Heart left ventricle (tissue), 16 donors: ENCODE data around the gene ZBTB20. TPM values are rescaled to one million over a fixed set of nuclear protein-coding genes. Genes with fewer than 3 reads are reported as not detected.
"Not testable (repeated sequence)": the region's sequence is repeated elsewhere in the genome, so short reads cannot be mapped to it uniquely, and the experiment has no call there.

Source experiments
- ATAC-seq, 4 donors: fragments of 200-7000 bp; cut with Tn5 transposase; one replicate each; pipeline ENCODE4 v1.9.1; 2020 to 2022; ENCODE audit warnings: moderate library complexity in 4 of 4, mild to moderate bottlenecking in 3 of 4, moderate number of reproducible peaks in 1 of 4
- DNase-seq, 5 donors: peaks; one replicate each; pipeline ENCODE4 v3.0.0-alpha.2; 2020
- H3K27ac ChIP-seq, 12 donors: fragments of 200-600 bp; sonication (generic) in 4 of 12; one replicate each; pipeline versions ENCODE4 v1.5.0 to v1.8.0; 2016 to 2022; ENCODE audit warnings: mild to moderate bottlenecking in 2 of 12
- H3K27me3 ChIP-seq, 9 donors: fragments of 200-600 bp; sonication (generic) in 2 of 9; one replicate each; pipeline versions ENCODE4 v1.5.1 to v1.8.0; 2016 to 2022; ENCODE audit warnings: mild to moderate bottlenecking in 3 of 9
- H3K36me3 ChIP-seq, 9 donors: fragments of 200-600 bp; sonication (generic) in 2 of 9; one replicate each; pipeline versions ENCODE4 v1.5.0 to v1.8.0; 2018 to 2022; ENCODE audit warnings: mild to moderate bottlenecking in 2 of 9
- H3K4me1 ChIP-seq, 12 donors: fragments of 200-600 bp; sonication (generic) in 4 of 12; one replicate each; pipeline versions ENCODE4 v1.5.0 to v1.8.0; 2016 to 2022; ENCODE audit warnings: mild to moderate bottlenecking in 3 of 12
- H3K4me3 ChIP-seq, 12 donors: fragments of 200-600 bp; sonication (generic) in 4 of 12; one replicate each; pipeline versions ENCODE4 v1.5.0 to v1.8.0; 2017 to 2022; ENCODE audit warnings: mild to moderate bottlenecking in 9 of 12, moderate library complexity in 4 of 12
- H3K9me3 ChIP-seq, 12 donors: fragments of 200-600 bp; sonication (generic) in 4 of 12; one replicate each; pipeline versions ENCODE4 v1.5.0 to v1.8.0; 2016 to 2022; ENCODE audit warnings: mild to moderate bottlenecking in 1 of 12
- CTCF ChIP-seq, 12 donors: fragments of 200-600 bp; sonication (generic) in 4 of 12; IDR thresholded peaks; one replicate each; pipeline versions ENCODE4 v1.5.0 to v1.8.0; 2018 to 2022; ENCODE audit warnings: antibody characterized with exemption in 12 of 12, mild to moderate bottlenecking in 5 of 12
- POLR2A ChIP-seq, 2 donors: fragments of 450-650 bp; IDR thresholded peaks; one replicate each; pipeline ENCODE4 v1.6.1; 2017; ENCODE audit warnings: antibody characterized with exemption in 2 of 2, mild to moderate bottlenecking in 2 of 2, moderate library complexity in 2 of 2
- WGBS, 4 donors: extraction: QIAGEN DNeasy Blood & Tissue Kit in 2 of 4; methylation state at CpG; one replicate each; pipeline versions ENCODE4 v1.1.5 to v1.1.7; 2013 to 2018; 5-methylcytosine and 5-hydroxymethylcytosine counted together
- intact Hi-C, 10 donors: fragments of 100-400 bp; cut with DNase I; formaldehyde crosslinking; loops; one replicate each; pipeline versions ENCODE4 v1.11.1 to v1.14.2; 2022
- polyA plus RNA-seq, 2 donors: library from polyadenylated mRNA; stranded (reverse); fragments of 200-250 nt; gene quantifications; one replicate each; pipeline ENCODE4 v1.2.3, GENCODE V29; 2013
- total RNA-seq, 9 donors: library from RNA; depleted of rRNA in 2 of 9; stranded (reverse); fragments of >200 nt in 2 of 9; fragmentation: NEBNext Ultra II Directional in 3 of 9; extraction: Animal tissue kit (Norgen Biotek cat#: 25700) in 3 of 9; gene quantifications; one replicate each; pipeline versions ENCODE4 v1.1.0 to v1.2.4, GENCODE V29; 2016 to 2023
- donor health status: ischemic (EF 13 %, LVEDD 7.1; RV severe dilation, severe dysfunction).
- donor health status: healthy with polysubstance abuse.
- donor health status: DM: no; HTN: yes; CAD: no.
- donor health status: DM: no; HTN: no; CAD: no.
- donor health status: ischemic (EF 25% LVEDD 6.9; RV normal size, moderate dysfunction).
- donor health status: ischemic (EF 25% LVEDD 5.7; RV mildly dilated, moderate dysfunction).
- donor health status: healthy.
- donor health status: DM: yes; HTN: yes; CAD: no.
- donor health status: ischemic (EF 35%, LVEDD 5.7; RV mildly dilated, moderate dysfunction).
- donor health status: nonischemic (EF 11% LVEDD 7.7; RV severe dilation, severe dysfunction).
- donor health status: DM: yes; HTN: yes; CAD: no.
- donor health status: PGD.
- donor health status: ischemic (EF 29% LVEDD 5.4; RV normal size, mild dysfunction).
- donor health status: nonischemic (EF 23%, LVEDD 6.1; RV moderate dilation, normal function).

The ZBTB20 gene
- total and polyA plus RNA-seq, 11 donors: 6.2 to 109 (median 77.3) TPM

- intact Hi-C loops: no loop called here
- 94 to 98% (median 98%) methylated on average over 1 of the region's 1 CpG for WGBS, 4 donors
- H3K4me3 ChIP-seq: no peak overlapping the region
- no peak overlapping the region for H3K27ac ChIP-seq
- no peaks in the 10 kb centered on the region for H3K27me3 ChIP-seq
- ATAC-seq (no peak), DNase-seq (no peak)
- TF ChIP-seq POLR2A (IDR thresholded peaks at IDR 0.05) (no peak), CTCF (IDR thresholded peaks at IDR 0.05) (no peak)
- peaks cover 0 to 5% (median 0%) of the 10 kb centered on the region in 12 donors for H3K9me3 ChIP-seq
- peaks cover 0 to 8% (median 2%) of the 10 kb centered on the region in 12 donors for H3K4me1 ChIP-seq
- no peaks in the 10 kb centered on the region for H3K36me3 ChIP-seq
Measured at GRCh38 chr3:114680299-114680698, 466.8 kb downstream of the ZBTB20 start.

- intact Hi-C loops, H3K9me3 ChIP-seq, H3K36me3 ChIP-seq, H3K27me3 ChIP-seq, H3K4me1 ChIP-seq, H3K4me3 ChIP-seq, H3K27ac ChIP-seq, ATAC-seq, DNase-seq: not testable (repeated sequence)
- WGBS, 4 donors: 96 to 99% (median 98%) methylated on average over 3 of the region's 3 CpGs
Measured at GRCh38 chr3:114679773-114680172, 467.3 kb downstream of the ZBTB20 start.

- no peak for TF ChIP-seq POLR2A (IDR thresholded peaks at IDR 0.05)
- no peak for TF ChIP-seq CTCF (IDR thresholded peaks at IDR 0.05)
- H3K27me3 ChIP-seq: no peaks in the 10 kb centered on the region
- ATAC-seq: no peak
- H3K9me3 ChIP-seq: peaks cover 0 to 5% (median 0%) of the 10 kb centered on the region in 12 donors
- H3K36me3 ChIP-seq: no peaks in the 10 kb centered on the region
- no peak overlapping the region for H3K4me3 ChIP-seq
- no peak overlapping the region for H3K27ac ChIP-seq
- no peak for DNase-seq
- intact Hi-C loops: no loop called here
- WGBS, 4 donors: 78 to 89% (median 79%) methylated on average over 4 of the region's 4 CpGs
- peaks cover 0 to 10% (median 4%) of the 10 kb centered on the region in 12 donors for H3K4me1 ChIP-seq
Measured at GRCh38 chr3:114675104-114675503, 472.0 kb downstream of the ZBTB20 start.

GRCh38 chr3:114674036-114674435 lies 473.1 kb downstream of the ZBTB20 start:
- Histone ChIP-seq H3K36me3 (no peaks in the 10 kb centered on the region), H3K27me3 (no peaks in the 10 kb centered on the region), H3K4me3 (no peak overlapping the region), H3K9me3 (no peaks in the 10 kb centered on the region), H3K4me1 (peaks cover 0 to 11% (median 4%) of the 10 kb centered on the region in 12 donors), H3K27ac (no peak overlapping the region)
- intact Hi-C loops: no loop called here
- 81 to 88% (median 83%) methylated on average over 2 of the region's 2 CpGs for WGBS, 4 donors
- TF ChIP-seq CTCF (IDR thresholded peaks at IDR 0.05): no peak
- TF ChIP-seq POLR2A (IDR thresholded peaks at IDR 0.05): no peak
- DNase-seq (no peak), ATAC-seq (no peak)

- Histone ChIP-seq H3K4me1 (peaks cover 0 to 14% (median 4%) of the 10 kb centered on the region in 12 donors), H3K27me3 (no peaks in the 10 kb centered on the region), H3K36me3 (no peaks in the 10 kb centered on the region), H3K9me3 (no peaks in the 10 kb centered on the region), H3K27ac (no peak overlapping the region), H3K4me3 (no peak overlapping the region)
- TF ChIP-seq CTCF (IDR thresholded peaks at IDR 0.05) (no peak), POLR2A (IDR thresholded peaks at IDR 0.05) (no peak)
- intact Hi-C loops: no loop called here
- no peak for ATAC-seq
- DNase-seq: no peak
- 61 to 74% (median 67%) methylated on average over 2 of the region's 2 CpGs for WGBS, 4 donors
Measured at GRCh38 chr3:114673481-114673880, 473.6 kb downstream of the ZBTB20 start.
